Subcutaneous abdominal adipose tissue (tissue), 5 donors: Measurements from ENCODE around the gene TPM1.

Experiments
- H3K27ac ChIP-seq: one replicate; pipeline ENCODE4 v1.7.0; 2013; ENCODE audit warnings: low read depth, mild to moderate bottlenecking, inconsistent platforms, low read length, moderate library complexity
- H3K27me3 ChIP-seq, 5 donors: one replicate each; pipeline ENCODE4 v1.7.0; 2013; ENCODE audit warnings: low read length in 5 of 5, inconsistent platforms in 1 of 5; ENCODE audit not compliant: control insufficient read depth in 5 of 5, insufficient read depth in 4 of 5
- H3K36me3 ChIP-seq, 5 donors: one replicate each; pipeline ENCODE4 v1.7.0; 2013; ENCODE audit warnings: low read length in 5 of 5; ENCODE audit not compliant: control insufficient read depth in 5 of 5, insufficient read depth in 5 of 5
- H3K4me1 ChIP-seq, 5 donors: one replicate each; pipeline ENCODE4 v1.7.0; 2013; ENCODE audit warnings: low read length in 5 of 5, mild to moderate bottlenecking in 3 of 5, moderate library complexity in 1 of 5; ENCODE audit not compliant: control insufficient read depth in 5 of 5, insufficient read depth in 5 of 5
- H3K4me3 ChIP-seq, 5 donors: one replicate each; pipeline ENCODE4 v1.7.0; 2013; ENCODE audit warnings: low read length in 5 of 5, low read depth in 1 of 5
- H3K9ac ChIP-seq, 5 donors: one replicate each; pipeline ENCODE4 v1.7.0; 2013; ENCODE audit warnings: low read length in 5 of 5, mild to moderate bottlenecking in 4 of 5, moderate library complexity in 3 of 5
- H3K9me3 ChIP-seq, 5 donors: one replicate each; pipeline ENCODE4 v1.7.0; 2013; ENCODE audit warnings: low read length in 5 of 5; ENCODE audit not compliant: control insufficient read depth in 5 of 5
- donor health status: healthy.
- donor health status: healthy.
- donor health status: healthy.
- donor health status: healthy.
- donor health status: healthy.

Gene TPM1

GRCh38 chr15:63015618-63016017 is 26.9 kb upstream of the TPM1 start:
- Histone ChIP-seq H3K9ac (peak overlapping the region in 1 of 5 donors; percentile 4), H3K4me3 (no peak overlapping the region), H3K27ac (peak overlapping the region; percentile 22), H3K36me3 (no peaks in the 10 kb centered on the region), H3K4me1 (peaks cover 0 to 19% (median 8%) of the 10 kb centered on the region in 5 donors), H3K9me3 (no peaks in the 10 kb centered on the region), H3K27me3 (no peaks in the 10 kb centered on the region)

- Histone ChIP-seq H3K27me3 (no peaks in the 10 kb centered on the region), H3K9me3 (no peaks in the 10 kb centered on the region), H3K4me1 (peaks cover 0 to 19% (median 8%) of the 10 kb centered on the region in 5 donors), H3K4me3 (no peak overlapping the region), H3K27ac (no peak overlapping the region), H3K36me3 (no peaks in the 10 kb centered on the region), H3K9ac (no peak overlapping the region)
These were observed 26.3 kb upstream of the TPM1 start for GRCh38 chr15:63016234-63016633.

- no peaks in the 10 kb centered on the region for H3K9me3 ChIP-seq
- no peak overlapping the region for H3K9ac ChIP-seq
- no peak overlapping the region for H3K4me3 ChIP-seq
- no peaks in the 10 kb centered on the region for H3K36me3 ChIP-seq
- no peak overlapping the region for H3K27ac ChIP-seq
- no peaks in the 10 kb centered on the region for H3K27me3 ChIP-seq
- H3K4me1 ChIP-seq: peaks cover 0 to 13% (median 8%) of the 10 kb centered on the region in 5 donors
These were observed 23.9 kb upstream of the TPM1 start for GRCh38 chr15:63018639-63019038.

- Histone ChIP-seq H3K9ac (no peak overlapping the region), H3K27ac (no peak overlapping the region)
These were observed 22.9 kb upstream of the TPM1 start for GRCh38 chr15:63019511-63020109.

GRCh38 chr15:63020128-63020527 is 22.4 kb upstream of the TPM1 start:
- Histone ChIP-seq H3K4me3 (no peak overlapping the region), H3K9ac (no peak overlapping the region), H3K27me3 (no peaks in the 10 kb centered on the region), H3K4me1 (peaks cover 0 to 10% (median 7%) of the 10 kb centered on the region in 5 donors), H3K27ac (no peak overlapping the region), H3K36me3 (no peaks in the 10 kb centered on the region), H3K9me3 (no peaks in the 10 kb centered on the region)

More at GRCh38 chr15:63019511-63020109, 22.9 kb upstream of the TPM1 start:
- peaks cover 0 to 11% (median 8%) of the 10 kb centered on the region in 5 donors for H3K4me1 ChIP-seq
- H3K36me3 ChIP-seq: no peaks in the 10 kb centered on the region
- H3K27me3 ChIP-seq: no peaks in the 10 kb centered on the region
- H3K4me3 ChIP-seq: no peak overlapping the region
- no peaks in the 10 kb centered on the region for H3K9me3 ChIP-seq

GRCh38 chr15:63020759-63021430 is 21.7 kb upstream of the TPM1 start:
- no peaks in the 10 kb centered on the region for H3K36me3 ChIP-seq
- H3K27me3 ChIP-seq: no peaks in the 10 kb centered on the region
- H3K4me1 ChIP-seq: peaks cover 0 to 3% (median 2%) of the 10 kb centered on the region in 5 donors
- H3K9me3 ChIP-seq: no peaks in the 10 kb centered on the region
- H3K27ac ChIP-seq: no peak overlapping the region
- H3K9ac ChIP-seq: no peak overlapping the region
- no peak overlapping the region for H3K4me3 ChIP-seq

- Histone ChIP-seq H3K36me3 (no peaks in the 10 kb centered on the region), H3K27ac (no peak overlapping the region), H3K27me3 (no peaks in the 10 kb centered on the region), H3K4me3 (no peak overlapping the region), H3K4me1 (no peaks in the 10 kb centered on the region), H3K9ac (no peak overlapping the region), H3K9me3 (no peaks in the 10 kb centered on the region)
These were observed 20.4 kb upstream of the TPM1 start for GRCh38 chr15:63022181-63022580.

GRCh38 chr15:63022663-63023062 is 19.9 kb upstream of the TPM1 start:
- H3K9ac ChIP-seq: no peak overlapping the region
- H3K9me3 ChIP-seq: no peaks in the 10 kb centered on the region
- no peaks in the 10 kb centered on the region for H3K27me3 ChIP-seq
- H3K4me3 ChIP-seq: no peak overlapping the region
- H3K4me1 ChIP-seq: no peaks in the 10 kb centered on the region
- H3K27ac ChIP-seq: no peak overlapping the region
- no peaks in the 10 kb centered on the region for H3K36me3 ChIP-seq

- Histone ChIP-seq H3K27me3 (no peaks in the 10 kb centered on the region), H3K27ac (no peak overlapping the region), H3K36me3 (no peaks in the 10 kb centered on the region), H3K9ac (no peak overlapping the region), H3K9me3 (no peaks in the 10 kb centered on the region), H3K4me3 (no peak overlapping the region), H3K4me1 (no peaks in the 10 kb centered on the region)
These were observed 19.1 kb upstream of the TPM1 start for GRCh38 chr15:63023351-63023945.

GRCh38 chr15:63025460-63025859 is 17.1 kb upstream of the TPM1 start:
- H3K36me3 ChIP-seq: no peaks in the 10 kb centered on the region
- H3K4me3 ChIP-seq: no peak overlapping the region
- no peaks in the 10 kb centered on the region for H3K9me3 ChIP-seq
- H3K27ac ChIP-seq: no peak overlapping the region
- H3K4me1 ChIP-seq: peaks cover 0 to 10% (median 0%) of the 10 kb centered on the region in 5 donors
- H3K27me3 ChIP-seq: peaks cover 0 to 12% (median 0%) of the 10 kb centered on the region in 5 donors
- H3K9ac ChIP-seq: no peak overlapping the region
